Measurements from ENCODE around the gene ARID1B. TPM values are rescaled to one million over a fixed set of nuclear protein-coding genes. Genes with fewer than 3 reads are reported as not detected.

Gene ARID1B
- total and polyA plus RNA-seq, 10 of the 15 experiments (the other 5 are each of a cell fraction or from before 2014, with no cell fraction given), result 24.7 to 133 (median 54.6) TPM

DNA sequence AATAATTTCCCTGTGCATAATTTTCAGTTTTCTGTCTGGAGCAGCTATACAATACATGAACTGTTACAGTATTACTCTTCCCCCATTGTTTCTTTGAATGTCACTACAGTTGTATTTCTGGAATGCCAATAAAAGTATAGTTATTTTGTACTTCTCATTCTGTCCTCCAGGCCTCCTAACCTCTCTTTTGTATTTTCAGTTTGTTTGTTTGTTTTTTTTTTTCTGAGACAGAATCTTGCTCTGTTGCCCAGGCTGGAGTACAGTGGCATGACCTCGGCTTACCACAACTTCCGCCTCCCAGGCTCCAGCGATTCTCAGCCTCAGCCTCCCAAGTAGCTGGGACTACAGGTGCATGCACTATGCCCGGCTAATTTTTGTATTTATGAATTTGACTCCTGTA, 16.8 kb upstream of the ARID1B start:
- in situ Hi-C loops (cut with MboI), result no loop called here
- ChIA-PET SMC1A (ENCODE audit: uncharacterized antibody, unreplicated experiment) (interaction anchor here (0.5 to 2.2 kb wide), 4 partner anchors 9 to 37 kb away, joined by 3 to 6 read pairs (median 5); no protein-coding TSS in a partner anchor), POLR2A (interaction anchor here (1.2 kb wide), 1 partner anchor 8 kb away, joined by 4 read pairs; no protein-coding TSS in a partner anchor), CTCF (interaction anchor here (1.2 kb wide), 1 partner anchor 39 kb away, joined by 5 read pairs; no protein-coding TSS in a partner anchor), RAD21 (ENCODE audit: unreplicated experiment) (interaction anchor here (0.6 to 1.5 kb wide), 2 partner anchors 8 to 69 kb away, joined by 3 to 5 read pairs; no protein-coding TSS in a partner anchor)
- DNase-seq (ENCODE audit: low read depth, low spot score), result no peak
- Histone ChIP-seq H3K4me2 (ENCODE audit: control insufficient read depth, insufficient read depth) (no peak overlapping the region), H3K9ac (ENCODE audit: control insufficient read depth, insufficient read depth, low read length) (no peak overlapping the region), H2AFZ (ENCODE audit: control insufficient read depth, low read depth, low read length) (0 out of 2 replicates have a peak overlapping the region, but pooled peaks have one; percentile 5), H3K27me3 (replicated peaks in 1 of 2; ENCODE audit: control insufficient read depth in 2 of 2, insufficient read depth in 2 of 2, low read length in 1 of 2) (no peaks in the 10 kb centered on the region), H3K9me3 (replicated peaks; ENCODE audit: control insufficient read depth, insufficient read depth, low read length) (no peaks in the 10 kb centered on the region), H3K4me3 (no peak overlapping the region), H4K20me1 (ENCODE audit: control insufficient read depth, insufficient read depth) (no peaks in the 10 kb centered on the region), H3K27ac (ENCODE audit: control insufficient read depth, insufficient read depth) (peak overlapping the region; percentile 10; the same call in 1 of the 2 replicates), H3K79me2 (ENCODE audit: control insufficient read depth, insufficient read depth, low read length) (no peaks in the 10 kb centered on the region), H3K36me3 (ENCODE audit: control insufficient read depth in 2 of 2, insufficient read depth in 2 of 2, low read length in 1 of 2) (no peaks in the 10 kb centered on the region), H3K4me1 (ENCODE audit: control insufficient read depth, insufficient read depth, low read length) (peaks cover 10% of the 10 kb centered on the region)
- no TSS peak for BruUV-seq (replicated peaks)
- ATAC-seq, result no peak; the same call in 2 of the 3 replicates
- TF ChIP-seq SP1 (IDR thresholded peaks at IDR 0.05; ENCODE audit: low read depth, low read length) (no peak), RUNX3 (IDR thresholded peaks at IDR 0.05; ENCODE audit: low read length) (peak; percentile 49)
- WGBS (ENCODE audit: insufficient coverage, insufficient replicate concordance, low lambda C conversion rate, missing lambda C conversion rate), result 43% methylated on average over 4 of the region's 4 CpGs
- no peak for FAIRE-seq
- intact Hi-C loops (cut with micrococcal nuclease; ENCODE audit: unreplicated experiment), result no loop called here

DNA sequence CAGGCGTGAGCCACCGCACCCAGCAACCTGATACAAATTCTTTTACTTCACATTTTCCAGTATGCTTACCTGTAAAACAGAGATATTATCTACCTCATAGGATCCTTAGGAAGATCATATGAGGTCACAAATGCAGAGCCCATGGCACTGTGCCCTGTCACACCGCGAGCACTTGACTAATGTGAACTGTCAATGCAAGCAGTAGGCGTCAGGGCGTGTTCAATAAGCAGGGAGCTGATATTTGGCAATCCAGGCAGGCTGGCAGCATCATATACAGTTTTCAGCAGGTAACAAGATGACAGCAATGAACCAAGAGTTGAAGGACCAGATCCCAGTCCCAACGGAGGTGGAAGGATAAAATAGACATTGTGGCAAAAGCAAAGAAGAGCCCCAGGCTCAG, 14.6 kb upstream of the ARID1B start:
- intact Hi-C loops (cut with micrococcal nuclease; ENCODE audit: unreplicated experiment) (no loop called here), in situ Hi-C loops (cut with MboI) (no loop called here)
- ChIA-PET CTCF (interaction anchor here (0.7 to 1.7 kb wide), 2 partner anchors 11 to 41 kb away, joined by 3 to 4 read pairs; no protein-coding TSS in a partner anchor), POLR2A (interaction anchor here (0.8 to 1.0 kb wide), 2 partner anchors 10 to 13 kb away, joined by 3 read pairs; no protein-coding TSS in a partner anchor), SMC1A (ENCODE audit: uncharacterized antibody, unreplicated experiment) (interaction anchor here (1.4 to 3.3 kb wide), 2 partner anchors 10 to 65 kb away, joined by 6 to 10 read pairs; no protein-coding TSS in a partner anchor), RAD21 (ENCODE audit: unreplicated experiment) (interaction anchor here (1.5 kb wide), 1 partner anchor 10 kb away, joined by 4 read pairs; no protein-coding TSS in a partner anchor)
- Histone ChIP-seq H3K4me3 (no peak overlapping the region), H3K9me3 (replicated peaks; ENCODE audit: control insufficient read depth, insufficient read depth, low read length) (no peaks in the 10 kb centered on the region), H3K9ac (ENCODE audit: control insufficient read depth, insufficient read depth, low read length) (no peak overlapping the region), H3K4me1 (ENCODE audit: control insufficient read depth, insufficient read depth, low read length) (peaks cover 18% of the 10 kb centered on the region), H3K4me2 (ENCODE audit: control insufficient read depth, insufficient read depth) (no peak overlapping the region), H4K20me1 (ENCODE audit: control insufficient read depth, insufficient read depth) (no peaks in the 10 kb centered on the region), H3K27ac (ENCODE audit: control insufficient read depth, insufficient read depth) (no peak overlapping the region), H3K36me3 (ENCODE audit: control insufficient read depth in 2 of 2, insufficient read depth in 2 of 2, low read length in 1 of 2) (no peaks in the 10 kb centered on the region), H3K27me3 (replicated peaks in 1 of 2; ENCODE audit: control insufficient read depth in 2 of 2, insufficient read depth in 2 of 2, low read length in 1 of 2) (no peaks in the 10 kb centered on the region), H3K79me2 (ENCODE audit: control insufficient read depth, insufficient read depth, low read length) (no peaks in the 10 kb centered on the region), H2AFZ (ENCODE audit: control insufficient read depth, low read depth, low read length) (no peak overlapping the region)
- FAIRE-seq (no peak), ATAC-seq (no peak), DNase-seq (ENCODE audit: low read depth, low spot score) (no peak)
- BruUV-seq (replicated peaks), result no TSS peak
- 90% methylated on average over 7 of the region's 7 CpGs for WGBS (ENCODE audit: insufficient coverage, insufficient replicate concordance, low lambda C conversion rate, missing lambda C conversion rate)
- TF ChIP-seq CHD2 (IDR thresholded peaks at IDR 0.05; ENCODE audit: borderline replicate concordance, low read depth, low read length) (no peak), NBN (IDR thresholded peaks at IDR 0.05) (no peak), WRNIP1 (IDR thresholded peaks at IDR 0.05; ENCODE audit: borderline replicate concordance, low read depth, low read length) (no peak), ASH2L (IDR thresholded peaks at IDR 0.05; ENCODE audit: borderline replicate concordance, low read depth) (no peak), LARP7 (IDR thresholded peaks at IDR 0.05) (no peak), STAT1 (conservative IDR thresholded peaks at IDR 0.05) (no peak), PAX8 (IDR thresholded peaks at IDR 0.05) (no peak), SPI1 (IDR thresholded peaks at IDR 0.05; ENCODE audit: borderline replicate concordance, insufficient read depth, low read depth, low read length) (no peak), CHD1 (IDR thresholded peaks at IDR 0.05; ENCODE audit: low read depth, low read length) (no peak), SMAD5 (IDR thresholded peaks at IDR 0.05; ENCODE audit: low read depth) (no peak), POLR2AphosphoS2 (IDR thresholded peaks at IDR 0.05; ENCODE audit: low read depth, low read length) (no peak), GATAD2B (conservative IDR thresholded peaks at IDR 0.05; ENCODE audit: low read depth) (no peak), ZNF207 (IDR thresholded peaks at IDR 0.05; ENCODE audit: borderline replicate concordance) (no peak), TCF12 (IDR thresholded peaks at IDR 0.05; ENCODE audit: low read depth, low read length) (no peak)
- TF ChIP-seq, protein P1, sequence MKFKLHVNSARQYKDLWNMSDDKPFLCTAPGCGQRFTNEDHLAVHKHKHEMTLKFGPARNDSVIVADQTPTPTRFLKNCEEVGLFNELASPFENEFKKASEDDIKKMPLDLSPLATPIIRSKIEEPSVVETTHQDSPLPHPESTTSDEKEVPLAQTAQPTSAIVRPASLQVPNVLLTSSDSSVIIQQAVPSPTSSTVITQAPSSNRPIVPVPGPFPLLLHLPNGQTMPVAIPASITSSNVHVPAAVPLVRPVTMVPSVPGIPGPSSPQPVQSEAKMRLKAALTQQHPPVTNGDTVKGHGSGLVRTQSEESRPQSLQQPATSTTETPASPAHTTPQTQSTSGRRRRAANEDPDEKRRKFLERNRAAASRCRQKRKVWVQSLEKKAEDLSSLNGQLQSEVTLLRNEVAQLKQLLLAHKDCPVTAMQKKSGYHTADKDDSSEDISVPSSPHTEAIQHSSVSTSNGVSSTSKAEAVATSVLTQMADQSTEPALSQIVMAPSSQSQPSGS (IDR thresholded peaks at IDR 0.05; ENCODE audit: low read length), result no peak
- TF ChIP-seq, protein P2, sequence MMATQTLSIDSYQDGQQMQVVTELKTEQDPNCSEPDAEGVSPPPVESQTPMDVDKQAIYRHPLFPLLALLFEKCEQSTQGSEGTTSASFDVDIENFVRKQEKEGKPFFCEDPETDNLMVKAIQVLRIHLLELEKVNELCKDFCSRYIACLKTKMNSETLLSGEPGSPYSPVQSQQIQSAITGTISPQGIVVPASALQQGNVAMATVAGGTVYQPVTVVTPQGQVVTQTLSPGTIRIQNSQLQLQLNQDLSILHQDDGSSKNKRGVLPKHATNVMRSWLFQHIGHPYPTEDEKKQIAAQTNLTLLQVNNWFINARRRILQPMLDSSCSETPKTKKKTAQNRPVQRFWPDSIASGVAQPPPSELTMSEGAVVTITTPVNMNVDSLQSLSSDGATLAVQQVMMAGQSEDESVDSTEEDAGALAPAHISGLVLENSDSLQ (IDR thresholded peaks at IDR 0.05), result no peak

Data from GM12878 (cell line).